ENCODE data around the gene KIF2A.

The KIF2A gene

DNA sequence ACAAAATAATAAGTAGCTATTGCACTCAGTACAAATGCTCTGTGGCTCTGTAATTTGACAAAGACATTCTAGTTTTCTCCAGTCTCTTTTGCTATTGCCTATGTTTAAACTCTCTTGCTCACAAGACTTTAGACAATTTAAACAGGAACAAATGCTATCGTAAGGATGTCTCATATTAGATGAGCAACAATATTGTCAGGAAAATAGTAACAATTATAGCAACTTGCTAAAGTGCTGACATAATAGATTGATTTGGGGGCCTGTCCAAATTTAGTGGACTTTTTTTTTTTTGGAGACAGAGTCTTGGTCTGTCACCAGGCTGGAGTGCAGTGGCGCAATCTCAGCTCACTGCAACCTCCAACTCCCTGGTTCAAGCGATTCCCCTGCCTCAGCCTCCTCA lies 11.8 kb downstream of the KIF2A start:
- no peaks in the 10 kb centered on the region; the same call in 1 of the 2 replicates for H3K9me3 ChIP-seq
- peaks cover 100% of the 10 kb centered on the region for H4K20me1 ChIP-seq
- peaks cover 17% of the 10 kb centered on the region for H3K36me3 ChIP-seq
- no peak overlapping the region for H3K4me3 ChIP-seq
- TF ChIP-seq Cebpa-rat (IDR thresholded peaks at IDR 0.05) = no peak
- no peak overlapping the region for H3K27ac ChIP-seq
- H3K4me1 ChIP-seq = no peaks in the 10 kb centered on the region
- no peak overlapping the region for H3K4me2 ChIP-seq
- H3K9ac ChIP-seq = no peak overlapping the region
- H3K27me3 ChIP-seq = no peaks in the 10 kb centered on the region

- H4K20me1 ChIP-seq = peaks cover 100% of the 10 kb centered on the region
Measured at GRCh38 chr5:62322484-62322883, 16.5 kb downstream of the KIF2A start.

GRCh38 chr5:62326302-62326701 lies 20.3 kb downstream of the KIF2A start:
- Histone ChIP-seq H3K27ac (no peak overlapping the region), H3K4me3 (no peak overlapping the region), H4K20me1 (peaks cover 100% of the 10 kb centered on the region), H3K36me3 (peaks cover 43% of the 10 kb centered on the region), H3K4me2 (peak overlapping the region; percentile 2), H3K9me3 (no peaks in the 10 kb centered on the region; the same call in 1 of the 2 replicates), H3K4me1 (peaks cover 62% of the 10 kb centered on the region), H3K9ac (no peak overlapping the region), H3K27me3 (no peaks in the 10 kb centered on the region)
- no peak for TF ChIP-seq Cebpa-rat (IDR thresholded peaks at IDR 0.05)

More at GRCh38 chr5:62322484-62322883, 16.5 kb downstream of the KIF2A start:
- no peaks in the 10 kb centered on the region; the same call in 1 of the 2 replicates for H3K9me3 ChIP-seq
- no peak overlapping the region for H3K27ac ChIP-seq
- TF ChIP-seq Cebpa-rat (IDR thresholded peaks at IDR 0.05) = no peak
- no peak overlapping the region for H3K9ac ChIP-seq
- peaks cover 29% of the 10 kb centered on the region for H3K4me1 ChIP-seq
- no peak overlapping the region for H3K4me2 ChIP-seq
- no peaks in the 10 kb centered on the region for H3K27me3 ChIP-seq
- peaks cover 46% of the 10 kb centered on the region for H3K36me3 ChIP-seq
- H3K4me3 ChIP-seq = no peak overlapping the region

- Histone ChIP-seq H3K27me3 (no peaks in the 10 kb centered on the region), H3K4me1 (peaks cover 66% of the 10 kb centered on the region), H3K36me3 (peaks cover 39% of the 10 kb centered on the region), H3K9ac (no peak overlapping the region), H3K27ac (no peak overlapping the region), H4K20me1 (peaks cover 100% of the 10 kb centered on the region), H3K4me2 (peak overlapping the region; percentile 2; the same call in 1 of the 2 replicates), H3K9me3 (no peaks in the 10 kb centered on the region; the same call in 1 of the 2 replicates), H3K4me3 (no peak overlapping the region)
- no peak for TF ChIP-seq Cebpa-rat (IDR thresholded peaks at IDR 0.05)
Measured at GRCh38 chr5:62326702-62327101, 20.7 kb downstream of the KIF2A start.

GRCh38 chr5:62327138-62328053 lies 21.4 kb downstream of the KIF2A start:
- H3K4me1 ChIP-seq = peaks cover 70% of the 10 kb centered on the region
- H3K27ac ChIP-seq = no peak overlapping the region
- H3K27me3 ChIP-seq = no peaks in the 10 kb centered on the region
- no peak overlapping the region for H3K4me2 ChIP-seq
- no peak overlapping the region for H3K4me3 ChIP-seq
- H3K9ac ChIP-seq = no peak overlapping the region
- TF ChIP-seq Cebpa-rat (IDR thresholded peaks at IDR 0.05) = no peak
- H3K36me3 ChIP-seq = peaks cover 32% of the 10 kb centered on the region
- no peaks in the 10 kb centered on the region for H3K9me3 ChIP-seq
- peaks cover 100% of the 10 kb centered on the region for H4K20me1 ChIP-seq

DNA sequence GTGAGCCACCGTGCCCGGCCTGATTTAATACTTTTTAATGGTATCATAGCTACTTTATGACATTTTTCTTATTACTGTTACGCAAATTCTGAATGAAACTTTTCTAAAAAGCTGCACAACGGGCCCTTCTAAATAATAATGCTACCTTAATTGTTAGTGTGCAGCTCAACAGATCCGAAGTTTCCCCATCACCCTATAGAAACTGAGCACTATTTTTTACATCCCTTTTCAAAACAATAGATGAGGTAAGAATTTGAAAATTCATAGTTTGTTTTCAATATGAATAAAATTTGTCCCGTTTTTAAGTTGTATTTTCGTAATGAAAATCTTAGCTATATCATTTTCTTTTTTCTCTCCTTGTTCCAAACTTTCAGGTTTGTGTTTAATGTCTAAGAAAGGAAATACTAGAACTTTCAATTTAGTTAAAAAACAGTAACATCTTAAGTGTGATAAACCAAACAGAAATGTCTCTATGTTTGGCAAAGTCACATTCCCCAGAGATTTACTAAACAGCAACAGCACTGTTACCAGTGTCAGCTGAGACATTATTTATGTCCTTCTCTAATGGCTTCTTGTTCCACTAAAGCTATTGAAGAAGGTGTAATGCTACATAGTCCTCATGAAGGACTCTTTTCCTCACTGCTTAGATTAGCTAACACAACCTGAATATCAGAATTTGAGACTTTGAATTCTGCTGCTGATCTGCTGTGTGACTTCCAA lies 22.9 kb downstream of the KIF2A start:
- Histone ChIP-seq H4K20me1 (peaks cover 100% of the 10 kb centered on the region), H3K4me3 (no peak overlapping the region), H3K9ac (no peak overlapping the region), H3K27ac (no peak overlapping the region), H3K4me1 (peaks cover 70% of the 10 kb centered on the region), H3K4me2 (peak overlapping the region; percentile 52), H3K9me3 (no peaks in the 10 kb centered on the region), H3K27me3 (no peaks in the 10 kb centered on the region), H3K36me3 (peaks cover 27% of the 10 kb centered on the region)
- TF ChIP-seq Cebpa-rat (IDR thresholded peaks at IDR 0.05) = no peak

DNA sequence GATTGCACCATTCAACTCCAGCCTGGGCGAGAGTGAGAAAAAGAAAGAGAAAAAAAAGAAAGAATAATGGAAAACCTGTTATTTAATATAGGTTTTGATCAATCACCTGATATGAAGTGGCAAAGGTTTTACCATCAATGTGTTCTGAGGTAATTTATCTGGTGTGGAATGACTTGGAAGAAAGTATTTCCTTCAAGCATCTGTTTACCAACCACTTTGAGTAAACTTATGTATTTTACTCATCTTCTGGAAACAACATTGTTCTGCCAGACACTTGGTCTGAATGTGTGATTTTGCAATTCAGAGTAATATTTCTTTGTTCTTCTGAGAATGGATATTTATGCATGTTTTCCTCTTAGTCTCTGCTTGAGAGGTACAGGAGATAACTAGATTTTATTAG lies 24.3 kb downstream of the KIF2A start:
- Histone ChIP-seq H3K36me3 (peaks cover 27% of the 10 kb centered on the region), H3K4me3 (no peak overlapping the region), H3K27ac (no peak overlapping the region), H3K27me3 (no peaks in the 10 kb centered on the region), H3K9ac (no peak overlapping the region), H3K4me1 (peaks cover 63% of the 10 kb centered on the region), H4K20me1 (peaks cover 100% of the 10 kb centered on the region), H3K9me3 (no peaks in the 10 kb centered on the region), H3K4me2 (0 out of 2 replicates have a peak overlapping the region, but pooled peaks have one; percentile 11)
- no peak for TF ChIP-seq Cebpa-rat (IDR thresholded peaks at IDR 0.05)

- Histone ChIP-seq H3K27me3 (no peaks in the 10 kb centered on the region), H4K20me1 (peaks cover 97% of the 10 kb centered on the region), H3K36me3 (peaks cover 26% of the 10 kb centered on the region), H3K9me3 (no peaks in the 10 kb centered on the region), H3K9ac (no peak overlapping the region), H3K4me3 (no peak overlapping the region), H3K4me2 (no peak overlapping the region), H3K4me1 (peaks cover 47% of the 10 kb centered on the region), H3K27ac (no peak overlapping the region)
- TF ChIP-seq Cebpa-rat (IDR thresholded peaks at IDR 0.05) = no peak
Measured at GRCh38 chr5:62331921-62332320, 25.9 kb downstream of the KIF2A start.

- Histone ChIP-seq H4K20me1 (peaks cover 95% of the 10 kb centered on the region), H3K4me2 (no peak overlapping the region), H3K9me3 (no peaks in the 10 kb centered on the region), H3K27ac (no peak overlapping the region), H3K4me3 (no peak overlapping the region), H3K9ac (no peak overlapping the region), H3K27me3 (no peaks in the 10 kb centered on the region), H3K36me3 (peaks cover 26% of the 10 kb centered on the region), H3K4me1 (peaks cover 33% of the 10 kb centered on the region)
- TF ChIP-seq Cebpa-rat (IDR thresholded peaks at IDR 0.05) = no peak
Measured at GRCh38 chr5:62333250-62333794, 27.3 kb downstream of the KIF2A start.

Measured in BLaER1 (cell line).